GM21786 (cell line): Measurements from ENCODE around the gene CUTC.
A peak's percentile ranks its signal among the peaks of the same experiment; 100 is the strongest.
"Not testable (repeated sequence)": the region's sequence is repeated elsewhere in the genome, so short reads cannot be mapped to it uniquely, and the experiment has no call there.

Experiments used
- ATAC-seq: cut with Tn5 transposase; IDR thresholded peaks from one replicate; pipeline ENCODE4 v1.9.1; 2021; ENCODE audit not compliant: unreplicated experiment

CUTC gene

GRCh38 chr10:99742254-99742653 lies 10.2 kb downstream of the CUTC start:
- no peak for ATAC-seq

- ATAC-seq = no peak
These were observed 10.7 kb downstream of the CUTC start for GRCh38 chr10:99742701-99743100.

- ATAC-seq = no peak
These were observed 11.8 kb downstream of the CUTC start for GRCh38 chr10:99743841-99744240.

GRCh38 chr10:99746166-99746565 lies 14.1 kb downstream of the CUTC start:
- not testable (repeated sequence) for ATAC-seq

GRCh38 chr10:99748823-99749451 lies 16.9 kb downstream of the CUTC start:
- no peak for ATAC-seq

GRCh38 chr10:99750641-99751040 lies 18.6 kb downstream of the CUTC start:
- ATAC-seq = no peak

- ATAC-seq = no peak
These were observed 22.6 kb downstream of the CUTC start for GRCh38 chr10:99754670-99755069.

- no peak for ATAC-seq
These were observed 24.1 kb downstream of the CUTC start for GRCh38 chr10:99756159-99756558.

- ATAC-seq = no peak
These were observed 26.3 kb downstream of the CUTC start for GRCh38 chr10:99758211-99758891.

- ATAC-seq = no peak
These were observed 28.3 kb downstream of the CUTC start for GRCh38 chr10:99760321-99760720.

GRCh38 chr10:99761365-99761764 lies 29.3 kb downstream of the CUTC start:
- ATAC-seq = no peak

- ATAC-seq = no peak
These were observed 33.8 kb downstream of the CUTC start for GRCh38 chr10:99765672-99766301.

- ATAC-seq = peak; percentile 87
These were observed 34.3 kb downstream of the CUTC start for GRCh38 chr10:99766302-99766681.

- ATAC-seq = no peak
These were observed 35.9 kb downstream of the CUTC start for GRCh38 chr10:99767901-99768300.

GRCh38 chr10:99768556-99768955 lies 36.5 kb downstream of the CUTC start:
- ATAC-seq = no peak

- no peak for ATAC-seq
These were observed 37.7 kb downstream of the CUTC start for GRCh38 chr10:99769706-99770105.

- ATAC-seq = no peak
These were observed 38.5 kb downstream of the CUTC start for GRCh38 chr10:99770408-99771045.

- no peak for ATAC-seq
These were observed 43.8 kb downstream of the CUTC start for GRCh38 chr10:99775850-99776249.

- no peak for ATAC-seq
These were observed 46.1 kb downstream of the CUTC start for GRCh38 chr10:99777918-99778714.

- no peak for ATAC-seq
These were observed 47.3 kb downstream of the CUTC start for GRCh38 chr10:99779335-99779734.
